GM21367 (cell line): ENCODE results near the gene UCKL1.

Experiments
- ATAC-seq: cut with Tn5 transposase; IDR thresholded peaks from one replicate; pipeline ENCODE4 v1.9.1; 2021; ENCODE audit not compliant: unreplicated experiment

The UCKL1 gene

DNA sequence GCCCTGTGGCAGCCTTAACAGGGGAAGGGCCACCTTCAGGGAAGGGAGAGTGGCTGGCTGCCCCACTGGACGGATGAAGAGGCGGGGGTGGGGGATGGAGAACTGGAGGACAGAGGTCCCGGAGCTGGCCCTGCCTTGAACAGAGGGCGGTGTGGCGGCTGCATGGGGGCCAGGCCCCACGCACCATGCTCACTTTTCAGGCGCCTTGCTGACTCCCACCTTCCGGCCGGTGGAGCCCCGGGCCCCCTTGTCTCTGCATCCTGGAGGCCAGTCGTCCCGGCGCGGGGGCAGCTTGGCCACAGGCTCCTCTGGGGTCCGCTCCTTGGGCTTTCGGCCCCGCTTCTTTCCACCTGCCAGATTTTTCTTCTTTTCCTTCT is 3.5 kb upstream of the UCKL1 start:
- no peak for ATAC-seq

DNA sequence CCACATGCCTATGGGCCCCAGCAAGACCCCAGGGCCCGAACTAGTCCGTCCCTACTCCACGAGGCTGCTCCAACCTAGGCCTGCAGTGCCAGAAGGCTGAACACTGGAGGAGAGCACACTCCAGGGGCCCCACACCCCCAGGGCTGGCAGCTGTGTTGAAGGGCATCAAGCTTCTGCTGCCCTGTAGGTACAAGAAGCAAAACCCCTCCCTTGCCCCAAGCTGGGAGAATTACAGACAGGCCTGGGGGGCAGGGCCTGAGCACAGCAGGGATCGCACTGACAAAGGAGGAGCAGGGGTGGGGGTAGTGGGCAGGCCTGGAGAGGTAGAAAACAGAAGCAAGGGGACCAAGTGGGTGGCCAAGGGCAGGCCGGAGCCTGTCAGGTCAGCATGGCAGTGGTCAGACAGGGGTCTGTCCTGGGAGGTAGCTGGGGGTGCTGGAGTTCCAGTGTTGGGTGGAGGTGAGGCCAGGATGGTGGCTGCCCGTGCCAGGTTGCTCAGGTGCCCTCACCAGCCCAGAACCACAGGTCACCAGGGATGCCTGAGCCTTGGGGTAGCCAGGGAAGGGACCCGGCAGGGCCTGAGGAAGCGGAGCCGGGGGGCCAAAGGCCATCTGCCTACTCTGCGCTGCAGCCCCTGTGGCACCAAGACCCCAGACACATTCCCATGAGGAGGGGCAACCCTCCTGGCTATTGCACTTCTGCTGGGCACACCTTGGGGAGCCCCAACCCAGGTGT is 2.9 kb upstream of the UCKL1 start:
- no peak for ATAC-seq

DNA sequence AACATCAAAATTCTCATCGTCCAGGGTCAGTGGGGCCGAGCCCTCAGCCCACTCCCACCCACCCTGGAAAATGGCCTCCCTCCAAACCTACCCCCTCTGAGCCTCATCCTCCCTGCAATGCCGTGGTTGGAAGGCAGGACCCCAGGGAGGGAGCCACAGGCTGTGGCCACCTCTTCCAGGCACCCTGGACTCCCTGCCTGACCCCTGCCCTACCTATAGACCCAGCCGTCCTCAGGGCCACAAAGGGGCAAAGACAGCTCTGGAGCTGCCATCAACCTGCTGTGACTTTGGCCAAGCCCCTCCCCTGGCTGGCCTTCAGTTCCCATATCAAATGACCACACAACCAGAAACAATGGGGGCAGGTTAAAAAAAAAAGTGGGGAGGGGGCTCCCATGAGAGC is 2.3 kb upstream of the UCKL1 start:
- ATAC-seq = no peak

DNA sequence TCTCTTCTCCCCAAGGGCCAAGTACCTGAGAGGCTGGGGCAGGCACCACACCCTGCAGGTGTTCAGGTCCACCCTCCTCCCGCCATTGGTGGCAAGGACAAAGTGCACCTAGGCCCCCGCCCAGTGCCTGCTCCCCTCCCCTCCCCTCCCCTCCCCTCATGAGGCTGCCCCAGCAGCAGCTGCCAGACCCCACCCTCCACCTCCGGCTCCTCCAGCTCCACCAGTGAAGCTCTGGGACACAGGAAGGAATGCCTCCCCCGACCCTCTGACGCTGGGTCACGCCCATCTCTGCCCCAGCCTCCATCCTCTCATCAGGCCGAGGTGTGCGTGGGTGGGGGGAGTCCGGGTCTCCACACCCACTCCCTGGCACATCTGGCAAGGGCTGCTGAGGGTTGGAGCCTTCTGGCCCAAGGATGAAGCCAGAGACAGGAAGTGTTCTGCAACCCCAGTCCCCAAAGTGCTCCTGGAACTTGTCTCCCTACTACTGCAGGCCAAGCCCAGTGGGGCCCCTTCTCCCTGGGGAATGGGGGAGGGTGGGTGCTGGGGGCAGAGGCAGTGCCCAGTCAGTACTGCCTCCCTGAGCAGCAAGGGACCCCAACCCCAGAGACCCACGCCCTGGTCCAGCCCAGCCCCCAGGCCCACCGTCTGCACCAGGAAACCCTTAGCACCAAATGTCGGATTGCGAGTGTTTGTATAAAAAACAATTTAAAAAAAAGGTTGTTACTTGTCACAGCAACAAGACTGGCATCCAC is 1.6 kb upstream of the UCKL1 start:
- no peak for ATAC-seq

DNA sequence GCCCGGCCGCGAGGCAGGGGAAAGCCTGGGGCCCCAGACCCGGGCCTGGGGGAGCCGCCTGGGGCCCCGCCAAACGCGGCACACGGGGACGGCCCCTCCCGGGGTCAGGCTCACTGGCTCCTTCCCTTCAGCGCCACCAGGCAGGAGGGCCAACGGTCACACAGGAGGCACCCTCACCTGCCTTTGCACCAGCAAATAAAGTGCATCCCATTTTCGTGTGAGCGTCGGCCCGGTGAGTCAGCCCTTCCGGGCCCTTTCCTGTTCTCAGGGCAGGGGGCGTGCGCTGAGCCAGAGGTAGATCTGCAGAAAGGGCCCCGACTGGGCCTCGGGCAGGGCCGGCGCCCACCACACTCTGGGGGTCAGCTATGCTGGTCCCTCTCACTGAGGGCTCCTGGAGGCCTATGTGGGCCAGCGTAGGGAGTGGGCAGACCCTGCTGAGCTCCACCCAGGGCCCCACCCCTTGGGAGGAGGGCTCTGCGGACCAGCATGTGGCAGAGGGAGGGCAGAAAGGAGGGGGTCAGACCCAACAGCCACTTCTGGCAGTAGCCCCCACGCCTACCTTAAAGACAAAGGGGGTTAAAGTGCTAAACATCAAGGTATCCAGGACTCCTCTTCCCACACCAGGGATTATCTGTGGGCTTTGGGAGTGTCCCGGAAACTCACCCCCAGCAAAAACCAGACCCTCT is 931 bp upstream of the UCKL1 start:
- ATAC-seq = no peak

DNA sequence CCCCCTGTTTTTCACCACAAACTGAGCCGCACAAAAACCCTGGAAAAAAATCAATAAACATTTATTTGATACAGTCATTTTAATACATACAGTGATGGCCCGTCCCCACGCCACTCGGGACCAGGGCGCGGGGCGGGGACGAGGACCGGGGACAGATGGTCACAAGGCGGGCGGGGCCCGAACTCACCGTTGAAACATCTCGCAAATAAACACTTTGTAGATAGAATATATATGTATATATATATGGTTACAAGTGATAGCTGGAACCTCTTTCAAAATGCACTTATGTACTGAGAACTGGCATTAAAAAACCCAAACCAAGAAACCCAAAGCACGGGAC is 418 bp upstream of the UCKL1 start:
- no peak for ATAC-seq

DNA sequence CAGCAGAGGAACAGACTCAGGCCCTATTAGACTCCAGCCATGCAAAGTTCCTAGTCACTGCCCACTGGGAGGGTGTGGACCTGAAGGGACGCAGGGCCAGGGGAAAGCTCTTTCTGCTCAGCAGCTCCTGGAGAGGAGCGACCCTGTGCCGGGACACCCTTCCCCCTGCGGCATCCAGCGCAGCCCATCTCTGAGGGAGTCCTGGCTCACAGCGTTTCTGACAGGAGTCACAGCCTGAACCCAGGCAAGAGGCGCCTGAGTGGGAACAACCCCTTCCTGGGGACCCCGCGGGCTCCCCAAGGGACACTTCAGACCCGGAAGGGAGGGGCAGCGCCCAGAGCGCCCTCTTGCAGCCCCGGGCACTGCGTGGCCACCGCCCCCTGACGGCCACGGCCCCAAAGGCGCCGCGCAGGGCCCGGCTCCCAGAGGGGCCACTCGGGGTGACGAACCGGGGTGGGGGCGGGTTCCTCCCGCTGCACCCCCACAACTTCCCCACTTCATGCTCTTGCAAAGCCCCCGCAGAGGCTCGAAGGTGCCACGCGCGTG is 862 bp downstream of the UCKL1 start:
- peak; percentile 13 for ATAC-seq

DNA sequence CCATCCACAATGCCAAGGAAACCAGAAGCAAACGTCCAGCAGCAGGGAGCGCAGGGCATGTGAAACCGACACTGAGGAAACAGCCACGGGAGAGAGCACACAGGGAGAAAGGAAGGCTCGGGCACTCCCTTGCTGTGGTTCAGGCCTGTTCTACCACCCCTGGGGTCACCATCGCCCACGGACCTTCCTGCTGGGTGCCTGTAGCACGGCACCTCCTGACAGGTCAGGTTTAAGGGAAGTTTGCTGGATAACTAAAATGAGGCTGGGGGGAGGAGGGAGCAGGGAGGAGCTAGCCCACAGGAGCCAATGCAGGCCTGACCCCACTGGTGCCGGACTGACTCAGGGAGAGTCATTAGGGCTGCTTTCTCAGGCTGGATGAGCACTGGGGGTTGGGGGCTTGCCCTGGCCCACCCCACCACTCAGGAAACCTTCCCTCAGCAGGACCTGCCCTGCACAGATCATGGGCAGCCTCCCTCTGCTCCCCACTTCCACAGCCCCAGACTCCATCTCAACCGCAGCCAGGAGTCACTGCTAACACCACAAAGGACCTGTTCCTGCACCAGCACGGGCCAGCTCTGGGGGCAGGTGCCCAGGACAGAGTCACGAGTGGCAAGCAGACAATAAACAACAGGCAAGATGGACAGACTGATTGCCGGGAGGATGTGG is 2.3 kb downstream of the UCKL1 start:
- ATAC-seq = no peak

DNA sequence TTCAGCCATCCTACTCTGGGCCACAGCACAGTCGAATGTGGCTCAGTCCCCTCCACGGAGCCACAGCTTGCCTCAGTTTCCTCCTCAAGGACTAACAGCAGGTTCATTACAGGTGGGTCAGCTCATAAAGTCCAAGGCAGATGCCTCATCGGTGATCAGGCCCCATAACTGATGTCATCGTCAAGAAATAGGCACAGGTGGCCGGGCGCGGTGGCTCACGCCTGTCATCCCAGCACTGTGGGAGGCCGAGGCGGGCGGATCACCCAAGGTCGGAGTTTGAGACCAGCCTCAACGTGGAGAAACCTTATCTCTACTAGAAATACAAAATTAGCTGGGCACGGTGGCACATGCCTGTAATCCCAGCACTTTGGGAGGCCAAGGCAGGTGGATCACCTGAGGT is 3.4 kb downstream of the UCKL1 start:
- no peak for ATAC-seq

DNA sequence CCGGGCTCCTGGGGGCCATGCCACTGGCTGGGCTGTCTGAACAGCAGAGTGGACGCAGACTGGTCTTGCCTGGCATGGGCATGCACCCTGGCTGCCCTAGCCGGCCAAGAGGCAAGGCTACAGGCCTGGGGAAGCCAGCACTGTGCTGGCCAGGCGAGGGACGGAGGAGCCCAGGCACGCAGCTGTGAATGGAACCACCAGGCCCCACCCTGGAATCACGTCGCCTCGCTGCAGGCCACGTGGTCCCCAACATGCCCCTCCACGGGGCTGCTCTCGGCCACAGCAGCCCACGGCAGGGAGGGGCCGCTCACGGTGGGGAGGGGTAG is 4.0 kb downstream of the UCKL1 start:
- no peak for ATAC-seq

DNA sequence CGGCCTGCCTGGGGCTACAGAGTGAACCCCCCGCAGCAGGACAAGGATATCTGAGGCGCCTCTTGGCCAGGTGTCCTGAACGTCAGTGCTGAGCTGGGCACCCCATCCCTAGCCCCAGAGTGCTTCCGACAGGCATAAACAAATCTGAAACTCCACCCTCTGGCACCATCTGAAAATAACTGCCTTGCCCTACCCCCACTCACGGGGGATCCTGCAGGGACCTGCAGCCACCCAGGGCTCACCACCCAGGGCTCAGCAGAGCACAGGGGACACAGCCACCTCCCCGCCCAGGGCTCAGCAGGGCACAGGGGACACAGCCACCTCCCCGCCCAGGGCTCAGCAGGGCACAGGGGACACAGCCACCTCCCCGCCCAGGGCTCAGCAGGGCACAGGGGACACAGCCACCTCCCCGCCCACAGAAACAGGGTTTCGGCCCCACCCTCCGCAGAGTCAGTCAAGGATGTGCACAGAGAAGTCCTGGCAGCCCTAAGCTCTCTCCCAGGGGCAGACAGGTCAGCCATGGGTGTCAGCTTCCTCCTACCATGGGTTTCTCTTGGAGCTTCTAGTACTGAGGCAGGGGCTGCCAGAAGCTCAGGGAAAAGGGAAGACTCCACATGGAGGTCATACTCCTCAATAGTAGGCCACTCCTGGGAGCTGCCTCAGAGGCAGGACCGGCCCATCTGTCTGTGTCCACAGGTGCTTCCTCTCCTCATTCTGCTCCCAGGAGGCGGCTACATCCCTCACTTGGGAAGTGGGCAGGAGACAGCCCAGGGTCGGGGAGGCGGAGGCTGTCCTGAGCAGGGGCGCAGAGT is 4.6 kb downstream of the UCKL1 start:
- ATAC-seq = no peak

DNA sequence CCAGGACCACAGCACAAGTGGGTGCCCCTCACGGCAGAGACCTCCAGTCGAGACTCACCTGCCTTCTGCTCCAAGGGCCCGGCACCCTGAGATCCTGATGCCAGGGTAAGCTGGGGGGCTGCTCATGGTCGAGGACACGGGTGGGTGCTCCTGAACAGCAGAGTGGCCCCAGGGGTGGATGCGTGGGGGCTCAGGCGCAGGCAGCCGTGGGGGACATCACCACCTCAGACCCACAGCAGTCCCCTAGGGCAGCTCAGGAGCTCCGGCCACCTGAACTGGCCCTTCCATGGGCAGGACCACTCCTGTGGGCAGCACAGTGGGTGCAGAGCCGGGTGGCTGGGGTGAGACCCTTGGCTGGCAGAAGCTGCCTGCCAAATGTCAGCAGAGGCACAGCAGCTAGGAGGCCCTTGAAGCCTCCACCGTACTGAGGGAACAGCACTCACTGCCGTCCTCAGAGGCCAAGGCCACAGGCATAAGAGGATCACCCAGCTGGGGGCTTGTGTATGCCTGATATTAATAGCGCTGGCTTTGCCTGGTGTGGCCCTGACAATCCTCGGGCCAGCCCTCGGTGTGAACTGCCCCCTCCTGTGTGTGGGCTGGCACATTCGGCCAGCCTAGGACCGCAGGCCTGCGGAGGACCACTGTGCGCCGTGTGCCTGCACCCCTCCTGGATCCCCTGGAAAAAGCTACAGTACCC is 5.4 kb downstream of the UCKL1 start:
- no peak for ATAC-seq

DNA sequence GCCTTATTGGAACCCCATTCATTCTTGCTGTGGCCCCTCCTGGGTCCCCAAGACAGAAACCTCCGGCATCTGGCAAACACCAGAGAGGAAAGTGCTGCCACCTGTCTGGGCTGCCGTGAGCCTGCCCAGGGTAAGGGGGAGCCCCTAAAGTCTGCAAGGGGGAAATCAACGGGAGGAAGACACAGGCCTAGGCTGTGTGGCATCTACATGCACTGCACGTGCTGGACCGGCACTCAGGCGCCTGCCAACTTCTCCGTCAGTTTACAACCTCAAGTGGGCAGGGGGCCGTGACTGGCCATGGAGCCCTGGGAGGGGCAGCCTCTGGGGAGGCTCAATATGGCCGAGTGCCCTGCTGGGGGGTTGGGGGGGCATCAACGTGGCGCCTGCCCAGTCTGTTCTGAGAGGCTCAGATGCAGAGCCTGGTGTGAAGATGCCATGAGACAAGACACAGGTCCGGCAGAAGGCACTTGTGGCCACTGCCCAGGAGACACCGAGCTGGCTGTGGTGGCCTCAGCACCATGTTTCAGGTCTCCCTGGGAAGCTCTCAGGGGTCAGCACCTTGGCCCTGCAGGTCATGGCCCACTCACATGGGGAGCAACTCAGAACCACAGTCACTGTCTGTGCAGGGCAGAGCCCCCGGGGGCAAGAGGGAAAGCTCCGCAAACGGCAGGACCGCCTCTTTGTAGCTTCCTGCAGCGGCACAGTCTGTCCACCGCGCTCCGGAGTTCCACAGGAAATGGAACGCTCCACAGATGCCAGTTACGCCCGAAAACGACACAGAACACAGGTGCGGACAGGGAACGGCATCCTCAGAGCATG is 8.4 kb downstream of the UCKL1 start:
- ATAC-seq = no peak

DNA sequence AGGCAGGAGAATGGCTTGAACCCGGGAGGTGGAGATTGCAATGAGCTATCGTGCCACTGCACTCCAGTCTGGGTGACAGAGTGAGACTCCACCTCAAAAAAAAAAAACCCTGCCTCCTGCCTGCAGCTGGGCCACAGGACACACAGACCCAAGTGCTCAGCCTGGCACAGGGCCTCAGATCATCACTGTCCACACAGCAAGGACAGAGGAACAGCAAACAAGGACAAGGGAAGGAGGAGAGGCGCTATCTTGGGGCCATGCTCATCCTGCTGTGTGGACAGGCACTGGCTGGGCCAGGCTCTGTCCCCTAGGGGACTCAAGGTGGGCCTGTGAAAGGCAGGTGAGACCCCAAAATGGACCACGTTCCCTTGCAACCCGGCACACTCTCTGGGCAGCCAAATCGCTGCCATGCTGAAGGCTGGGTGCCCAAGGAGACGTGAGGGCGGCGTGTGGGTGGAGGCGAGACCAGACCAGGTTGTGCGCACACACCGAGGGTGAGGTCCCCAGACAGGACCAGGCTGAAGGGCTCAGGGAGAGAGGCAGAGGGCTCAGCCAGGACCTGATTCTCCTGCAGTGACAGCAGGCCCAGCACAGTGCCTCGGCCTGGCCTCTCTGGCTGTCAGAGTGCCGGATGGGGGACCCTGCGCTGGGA is 9.1 kb downstream of the UCKL1 start:
- no peak for ATAC-seq

DNA sequence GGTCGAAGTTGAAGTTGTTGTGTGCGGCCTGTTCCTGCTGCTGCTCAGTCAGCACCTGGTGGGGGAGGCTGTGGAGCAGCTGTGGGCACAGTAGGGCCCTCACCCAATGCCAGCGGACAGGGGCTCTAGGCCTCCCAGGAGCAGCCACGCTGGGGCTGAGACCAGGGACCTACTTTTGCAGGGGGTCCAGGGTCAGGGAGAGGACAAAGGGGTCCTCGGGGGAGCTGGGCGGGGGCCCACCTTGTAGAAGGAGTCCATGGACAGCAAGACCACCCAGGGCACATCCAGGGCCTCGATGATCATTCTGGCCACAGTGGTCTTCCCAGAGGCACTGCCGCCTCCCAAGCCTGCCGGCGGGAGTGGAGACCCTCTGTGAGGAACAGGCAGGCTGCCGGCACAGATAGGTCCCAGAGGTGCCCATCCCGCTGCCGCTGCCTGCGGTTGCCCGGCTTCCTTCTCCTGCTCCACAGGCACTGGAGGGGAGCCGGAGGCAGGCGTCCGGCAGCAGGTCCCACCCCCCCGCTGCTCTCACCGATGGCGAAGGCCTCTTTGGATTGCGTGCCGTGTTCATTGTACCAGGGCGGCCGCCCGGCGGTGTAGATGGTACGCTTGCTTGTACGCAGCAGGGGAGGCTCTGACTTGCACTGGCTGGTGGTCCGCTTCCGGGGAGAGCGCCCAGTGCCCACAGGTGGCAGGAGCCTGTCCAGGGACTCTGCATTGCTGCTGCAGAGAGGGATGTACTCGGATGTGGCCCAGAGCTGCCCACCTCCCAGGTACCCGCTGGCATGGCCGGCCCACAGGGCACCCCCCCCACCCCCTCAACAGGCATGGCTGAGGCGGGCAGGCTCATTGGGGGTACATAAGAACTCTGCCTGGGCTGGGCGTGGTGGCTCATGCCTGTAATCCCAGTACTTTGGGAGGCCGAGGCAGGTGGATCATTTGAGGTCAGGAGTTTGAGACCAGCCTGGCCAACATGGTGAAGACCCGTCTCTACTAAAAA is 10.0 kb downstream of the UCKL1 start:
- ATAC-seq = no peak

DNA sequence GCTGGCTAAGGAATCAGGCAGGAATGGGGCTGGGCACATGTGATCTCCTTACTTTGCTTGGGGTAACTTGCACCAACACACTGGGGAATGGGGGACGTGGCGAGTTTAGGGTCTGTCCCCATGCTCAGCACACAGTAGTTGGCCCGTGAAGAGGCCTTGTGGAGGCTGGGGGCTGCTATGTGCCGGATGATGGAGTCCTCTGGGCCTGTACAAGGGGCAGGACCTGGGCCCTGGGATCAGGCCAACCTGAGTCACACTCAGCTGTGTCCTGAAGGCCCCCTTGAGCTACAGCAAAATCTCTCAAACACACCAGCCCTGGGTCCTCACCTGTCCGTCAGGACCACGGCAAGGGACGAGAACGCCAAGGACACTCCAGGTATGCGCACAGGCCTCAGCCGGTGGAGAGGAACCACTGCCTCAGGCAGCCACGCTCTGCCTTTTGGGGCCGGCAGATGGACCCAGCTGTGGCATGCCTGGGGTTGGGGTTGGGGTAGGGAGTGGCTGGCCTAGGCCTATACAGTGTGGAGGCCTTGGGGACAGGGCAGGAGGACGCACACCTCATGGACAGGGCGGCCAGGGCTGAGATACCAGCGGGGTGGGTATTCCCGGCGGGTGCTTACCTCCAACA is 11.1 kb downstream of the UCKL1 start:
- ATAC-seq = no peak
